Endothelial cell of umbilical vein (primary cell): ENCODE results near the gene C3orf80.

ENCODE experiments used
- FOS ChIP-seq: IDR thresholded peaks from 2 replicates; pipeline ENCODE4 v1.6.1; 2011; ENCODE audit warnings: mild to moderate bottlenecking, low read length, moderate library complexity, borderline replicate concordance; ENCODE audit not compliant: insufficient read depth
- POLR2A ChIP-seq: IDR thresholded peaks from 2 replicates; pipeline ENCODE4 v1.6.1; 2012; ENCODE audit warnings: low read depth, mild to moderate bottlenecking, control low read depth, low read length
- POLR2AphosphoS5 ChIP-seq: IDR thresholded peaks from 2 replicates; pipeline ENCODE4 v1.6.1; 2012; ENCODE audit warnings: low read depth, mild to moderate bottlenecking, control low read depth, low read length, moderate library complexity; ENCODE audit not compliant: insufficient read depth
- TF ChIP-seq, protein P1 (sequence below): IDR thresholded peaks from 2 replicates; pipeline ENCODE4 v1.6.1; 2011; ENCODE audit not compliant: insufficient read depth, insufficient read length
- TF ChIP-seq, protein P2 (sequence below), 2 donors: IDR thresholded peaks; 1 replicate in 1 of 2; 2 replicates in 1 of 2; pipeline ENCODE4 v1.5.1; 2011; ENCODE audit warnings: low read length in 2 of 2, mild to moderate bottlenecking in 2 of 2, moderate library complexity in 2 of 2, control low read depth in 1 of 2, inconsistent platforms in 1 of 2, low read depth in 1 of 2; ENCODE audit not compliant: insufficient read depth in 1 of 2; ENCODE audit errors: extremely low read depth in 1 of 2

DNA sequence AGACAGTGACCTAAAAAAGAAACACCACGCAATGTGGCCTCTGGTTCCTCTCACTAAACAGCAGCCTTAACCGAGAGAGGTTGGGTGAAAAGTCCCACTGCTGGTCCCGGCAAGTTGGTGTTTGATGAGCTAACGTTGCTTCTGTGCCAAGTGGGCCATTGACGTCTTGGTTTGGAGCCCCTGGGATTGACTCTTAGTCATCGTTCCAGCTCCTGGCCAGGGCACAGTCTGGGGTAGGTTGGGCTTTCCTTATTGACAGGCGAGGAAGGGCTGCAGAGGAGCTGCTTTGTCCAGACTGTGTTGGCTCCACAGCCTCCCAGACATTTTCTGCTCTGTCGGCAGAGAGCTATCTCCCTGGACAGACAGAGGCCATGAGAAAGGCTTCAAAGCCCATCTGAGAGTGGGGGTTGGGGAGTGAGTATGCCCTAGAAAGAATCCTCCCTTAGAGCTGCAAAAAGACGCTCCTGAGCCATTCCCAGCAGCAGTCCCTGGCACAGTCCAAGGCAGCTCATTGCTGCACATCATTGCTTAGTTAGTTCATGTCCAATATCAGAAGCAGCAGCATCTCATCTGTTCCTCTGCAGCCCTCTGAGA lies 28.6 kb upstream of the C3orf80 start:
- TF ChIP-seq POLR2AphosphoS5 (no peak), POLR2A (no peak), FOS (no peak)
- TF ChIP-seq, protein P1, sequence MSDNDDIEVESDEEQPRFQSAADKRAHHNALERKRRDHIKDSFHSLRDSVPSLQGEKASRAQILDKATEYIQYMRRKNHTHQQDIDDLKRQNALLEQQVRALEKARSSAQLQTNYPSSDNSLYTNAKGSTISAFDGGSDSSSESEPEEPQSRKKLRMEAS, result no peak
- TF ChIP-seq, protein P2, sequence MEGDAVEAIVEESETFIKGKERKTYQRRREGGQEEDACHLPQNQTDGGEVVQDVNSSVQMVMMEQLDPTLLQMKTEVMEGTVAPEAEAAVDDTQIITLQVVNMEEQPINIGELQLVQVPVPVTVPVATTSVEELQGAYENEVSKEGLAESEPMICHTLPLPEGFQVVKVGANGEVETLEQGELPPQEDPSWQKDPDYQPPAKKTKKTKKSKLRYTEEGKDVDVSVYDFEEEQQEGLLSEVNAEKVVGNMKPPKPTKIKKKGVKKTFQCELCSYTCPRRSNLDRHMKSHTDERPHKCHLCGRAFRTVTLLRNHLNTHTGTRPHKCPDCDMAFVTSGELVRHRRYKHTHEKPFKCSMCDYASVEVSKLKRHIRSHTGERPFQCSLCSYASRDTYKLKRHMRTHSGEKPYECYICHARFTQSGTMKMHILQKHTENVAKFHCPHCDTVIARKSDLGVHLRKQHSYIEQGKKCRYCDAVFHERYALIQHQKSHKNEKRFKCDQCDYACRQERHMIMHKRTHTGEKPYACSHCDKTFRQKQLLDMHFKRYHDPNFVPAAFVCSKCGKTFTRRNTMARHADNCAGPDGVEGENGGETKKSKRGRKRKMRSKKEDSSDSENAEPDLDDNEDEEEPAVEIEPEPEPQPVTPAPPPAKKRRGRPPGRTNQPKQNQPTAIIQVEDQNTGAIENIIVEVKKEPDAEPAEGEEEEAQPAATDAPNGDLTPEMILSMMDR (IDR thresholded peaks at IDR 0.05; ENCODE audit: extremely low read depth in 1 of 2, insufficient read depth in 1 of 2, low read depth in 1 of 2, low read length in 2 of 2), result no peak
